GM18858 (cell line): Measurements from ENCODE around the gene ASCC3.
"Not testable (repeated sequence)": the region's sequence is repeated elsewhere in the genome, so short reads cannot be mapped to it uniquely, and the experiment has no call there.

Experiments used
- ATAC-seq: cut with Tn5 transposase; IDR thresholded peaks from one replicate; pipeline ENCODE4 v1.9.1; 2021; ENCODE audit not compliant: unreplicated experiment

Gene ASCC3

DNA sequence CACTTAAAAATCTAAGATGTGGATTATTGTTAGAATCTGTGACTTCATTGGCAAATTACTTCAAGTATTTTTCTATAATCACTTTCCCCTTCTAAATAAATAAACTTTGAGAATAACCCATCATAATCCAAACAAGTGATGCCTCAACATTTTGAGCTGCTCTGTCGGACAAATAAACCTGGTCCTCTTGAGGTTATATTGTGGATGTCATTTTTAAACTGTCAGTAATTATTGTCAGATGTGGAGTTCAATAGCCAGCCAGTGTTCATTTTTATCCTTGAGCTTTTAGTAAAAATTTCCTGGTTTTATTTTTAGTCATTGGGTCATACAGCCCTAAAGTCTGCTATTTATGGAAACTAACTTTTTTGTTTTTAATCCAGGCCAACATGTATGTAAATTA, 9.5 kb upstream of the ASCC3 start:
- not testable (repeated sequence) for ATAC-seq

DNA sequence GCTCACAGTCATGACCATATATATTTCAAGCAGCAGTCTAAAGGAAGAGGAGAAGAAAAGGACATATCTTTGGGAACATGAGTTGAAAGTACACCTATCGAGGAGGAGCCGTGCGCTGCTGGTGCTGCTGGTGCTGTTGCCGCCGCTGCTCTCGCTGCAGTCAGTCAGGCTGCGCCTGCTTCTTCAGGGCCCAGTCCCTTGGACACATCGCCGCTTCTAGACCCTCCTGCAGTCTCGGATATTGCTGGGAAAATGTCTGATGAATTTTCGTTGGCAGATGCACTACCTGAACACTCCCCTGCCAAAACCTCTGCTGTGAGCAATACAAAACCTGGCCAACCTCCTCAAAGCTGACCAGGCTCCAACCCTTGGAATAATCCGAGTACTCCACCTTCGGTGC, 8.2 kb upstream of the ASCC3 start:
- no peak for ATAC-seq

DNA sequence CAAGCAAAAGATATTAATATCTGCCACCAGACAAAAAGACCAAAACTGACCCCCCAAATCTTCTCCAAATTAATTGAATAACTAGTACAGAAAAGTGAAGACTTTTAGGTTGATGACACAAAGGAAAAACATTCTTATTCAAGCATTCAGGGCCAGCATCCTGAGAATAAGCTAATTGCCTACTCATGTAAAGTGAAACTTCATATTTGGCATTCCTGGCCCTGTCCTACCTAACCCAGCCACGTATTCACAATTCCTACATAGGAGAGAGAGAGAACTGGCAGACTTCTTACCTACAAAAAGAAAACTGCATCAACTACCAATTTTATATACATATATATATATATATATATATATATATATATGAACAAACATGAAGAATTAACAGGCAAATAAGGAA, 4.9 kb upstream of the ASCC3 start:
- no peak for ATAC-seq

DNA sequence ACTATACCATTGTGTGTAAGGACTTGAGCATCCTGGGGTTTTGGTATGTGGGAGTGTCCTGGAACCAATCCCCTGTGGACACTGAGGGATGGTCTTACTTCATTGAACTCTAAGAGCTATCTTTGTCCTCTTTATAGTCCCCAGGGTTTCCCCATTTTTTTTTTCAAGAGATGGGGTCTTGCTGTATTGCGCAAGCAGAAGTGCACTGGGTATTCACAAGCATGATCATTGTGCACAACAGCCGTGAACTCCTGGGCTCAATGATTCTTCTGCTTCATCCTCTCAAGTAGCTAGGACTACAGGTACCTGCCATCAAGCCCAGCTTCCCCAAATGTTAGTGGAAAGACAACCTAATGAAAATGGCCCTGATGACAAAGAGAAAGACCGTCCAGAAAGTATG, 2.2 kb upstream of the ASCC3 start:
- no peak for ATAC-seq

DNA sequence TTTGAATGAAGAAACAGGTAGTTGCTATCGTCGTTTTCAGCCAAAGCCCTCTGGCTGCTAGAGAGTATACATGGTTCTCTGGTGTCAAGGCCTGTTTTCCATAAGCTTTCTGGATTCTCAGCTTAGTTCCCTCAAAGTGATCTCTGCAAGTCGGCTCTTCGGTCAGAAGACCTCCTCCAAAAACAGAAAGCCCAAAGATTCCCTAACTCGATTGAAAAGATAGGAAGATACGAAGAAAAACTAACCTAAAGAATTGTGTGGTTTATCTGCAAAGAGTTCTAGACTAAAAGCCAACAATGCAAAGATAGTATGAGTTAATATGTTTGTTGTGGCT, 545 bp upstream of the ASCC3 start:
- ATAC-seq = no peak

DNA sequence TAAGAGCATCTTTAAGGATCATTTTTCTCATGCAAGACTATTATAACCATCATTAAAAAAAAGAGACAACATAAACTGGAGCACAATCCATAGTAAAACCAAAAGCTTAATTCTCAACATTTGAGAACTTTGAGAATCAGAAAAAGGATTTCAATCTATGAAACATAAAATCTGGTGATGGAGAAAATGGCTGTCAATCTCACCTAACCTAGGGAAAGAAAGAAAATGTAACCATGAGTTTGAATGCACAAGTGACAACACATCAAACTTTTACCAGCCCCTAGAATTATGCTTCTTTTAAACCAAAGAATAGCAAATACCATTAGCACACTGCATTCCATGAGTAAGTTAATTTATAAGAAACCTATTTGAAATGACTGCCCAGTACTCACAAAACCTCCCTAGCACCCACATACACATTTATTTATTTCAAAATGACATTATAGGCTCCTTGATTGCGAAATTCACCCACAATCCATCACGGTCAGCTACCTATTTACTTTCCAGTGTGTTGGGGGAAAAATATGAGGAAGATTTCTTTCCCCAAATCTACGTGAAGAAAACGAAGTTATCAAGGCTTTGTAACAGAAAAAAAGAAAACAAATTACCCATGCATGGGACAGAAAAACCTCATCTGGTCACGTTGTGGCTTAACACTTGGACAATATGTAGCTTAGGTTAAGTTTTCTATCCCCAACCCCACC, 828 bp downstream of the ASCC3 start:
- ATAC-seq = no peak

DNA sequence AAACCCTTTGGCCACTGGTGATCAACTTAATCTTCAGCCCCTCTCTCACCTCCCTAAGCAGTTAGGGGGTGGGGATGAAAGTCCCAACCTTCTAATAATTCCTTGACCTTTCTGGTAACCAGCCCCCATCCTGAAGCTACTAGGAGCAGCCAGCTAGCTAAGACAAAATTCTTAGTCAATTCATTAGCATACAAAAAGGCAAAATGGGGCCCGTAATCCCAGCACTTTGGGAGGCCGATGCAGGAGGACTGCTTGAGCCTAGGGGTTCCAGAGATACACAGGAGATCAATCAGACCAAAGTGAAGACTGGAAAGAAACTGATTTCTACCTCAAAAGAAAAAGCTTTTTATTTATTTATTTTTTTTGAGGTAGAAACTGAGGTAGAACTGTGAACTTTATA, 1.8 kb downstream of the ASCC3 start:
- no peak for ATAC-seq

DNA sequence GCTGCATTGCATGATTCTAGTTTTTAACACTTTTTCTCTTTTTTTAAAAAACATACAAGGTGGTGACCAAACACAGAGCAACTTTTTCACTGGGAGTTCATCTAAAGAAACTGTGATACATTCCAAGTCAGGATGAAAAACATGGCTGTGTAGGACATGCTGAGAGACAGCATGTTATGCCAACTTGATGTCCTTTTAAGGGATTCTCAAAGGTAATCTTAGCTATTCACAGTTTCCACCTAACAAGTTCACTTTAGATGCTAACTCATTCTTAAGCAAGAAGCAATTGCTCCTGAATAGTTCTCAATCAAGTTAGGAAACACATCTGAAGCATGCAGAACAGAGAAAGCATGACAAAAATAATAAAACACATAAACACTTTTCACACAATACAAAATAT, 3.3 kb downstream of the ASCC3 start:
- no peak for ATAC-seq

DNA sequence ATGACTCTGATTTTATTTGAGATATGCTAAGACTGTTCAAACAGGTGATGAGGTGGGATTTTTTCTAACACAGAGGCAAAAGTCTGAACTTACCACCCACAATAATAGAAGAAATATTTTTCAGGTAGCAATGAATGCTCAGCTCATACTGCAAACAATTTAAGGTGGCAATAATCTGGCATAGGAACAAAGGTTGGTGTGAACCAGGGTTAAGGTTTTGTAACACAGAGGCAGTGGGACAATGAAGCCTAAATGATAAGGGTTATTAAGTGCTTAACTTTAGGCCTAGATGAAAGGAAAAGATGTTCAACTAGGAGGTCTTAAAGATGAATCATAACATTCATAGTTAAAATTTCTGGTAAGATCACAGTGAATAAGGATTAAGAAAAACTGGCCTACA, 4.9 kb downstream of the ASCC3 start:
- no peak for ATAC-seq

DNA sequence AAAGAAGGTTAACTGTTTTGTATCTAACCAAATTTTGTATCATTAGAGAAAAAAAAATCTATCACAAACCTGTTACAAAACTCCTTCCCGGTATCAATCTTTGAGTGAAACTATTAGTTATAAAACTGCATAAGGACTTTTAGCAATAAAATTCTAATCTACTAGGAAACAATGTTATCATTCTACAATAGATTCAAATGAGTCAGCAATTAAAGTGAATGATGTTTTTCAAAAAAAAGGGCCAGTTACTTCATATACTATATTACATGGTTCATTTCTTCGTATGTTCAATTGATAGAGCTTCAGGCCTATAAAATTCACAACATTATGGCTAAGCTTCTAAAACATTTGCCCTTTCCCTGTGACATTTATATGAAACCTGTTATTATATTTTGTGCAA, 15.6 kb downstream of the ASCC3 start:
- no peak for ATAC-seq

DNA sequence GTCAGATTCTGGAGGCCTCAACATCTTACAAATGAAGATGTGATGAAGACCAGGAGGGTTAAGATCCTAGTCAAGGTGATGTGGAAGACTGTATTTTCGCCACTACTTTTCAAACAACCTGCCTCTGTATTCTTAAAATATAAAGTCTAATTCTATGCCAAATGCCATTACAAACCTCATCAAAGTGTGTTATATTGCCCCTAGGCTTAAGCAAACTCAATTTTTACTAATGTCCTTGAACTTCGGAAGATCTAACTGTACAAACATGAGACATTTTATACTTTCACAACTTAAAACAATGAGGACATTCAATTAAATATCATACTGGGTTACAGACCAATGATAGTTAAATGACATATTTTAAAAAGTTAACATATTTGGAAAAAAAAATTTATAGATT, 19.1 kb downstream of the ASCC3 start:
- no peak for ATAC-seq

DNA sequence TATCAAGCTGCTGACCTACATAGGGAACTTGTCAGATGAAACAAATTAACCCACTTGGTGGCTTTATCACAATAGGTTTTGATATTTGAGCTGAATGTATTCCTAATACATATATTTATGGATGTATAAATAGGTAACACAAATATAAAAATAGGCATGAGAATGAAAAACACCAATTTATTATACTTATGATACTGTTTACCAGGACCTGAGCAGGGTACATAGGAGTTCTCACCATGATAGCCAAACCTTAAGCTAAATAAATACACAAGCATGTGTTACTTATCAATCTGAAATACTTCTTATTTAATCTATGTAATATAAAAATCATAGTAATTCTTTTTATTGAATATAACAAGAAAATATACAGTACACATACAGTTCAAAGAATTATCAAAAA, 25.0 kb downstream of the ASCC3 start:
- no peak for ATAC-seq

DNA sequence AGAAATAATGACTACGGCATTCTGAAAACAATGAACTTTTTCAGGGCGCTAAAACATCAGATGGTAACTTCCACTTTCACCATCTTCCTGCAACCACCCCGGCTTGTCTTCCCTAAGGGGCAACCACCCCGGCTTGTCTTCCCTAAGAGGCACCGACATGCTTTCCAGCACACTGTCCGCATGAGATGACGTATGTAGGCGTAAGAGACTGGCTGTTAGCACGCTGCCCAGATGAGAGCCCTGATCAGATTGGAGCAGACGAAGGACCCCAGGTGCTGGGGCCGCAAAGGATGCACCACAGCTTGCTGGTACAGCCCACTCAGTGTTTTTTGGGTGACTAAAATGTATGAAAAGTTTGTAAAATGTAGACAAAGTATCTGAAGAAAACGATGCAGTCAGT, 29.3 kb downstream of the ASCC3 start:
- no peak for ATAC-seq

DNA sequence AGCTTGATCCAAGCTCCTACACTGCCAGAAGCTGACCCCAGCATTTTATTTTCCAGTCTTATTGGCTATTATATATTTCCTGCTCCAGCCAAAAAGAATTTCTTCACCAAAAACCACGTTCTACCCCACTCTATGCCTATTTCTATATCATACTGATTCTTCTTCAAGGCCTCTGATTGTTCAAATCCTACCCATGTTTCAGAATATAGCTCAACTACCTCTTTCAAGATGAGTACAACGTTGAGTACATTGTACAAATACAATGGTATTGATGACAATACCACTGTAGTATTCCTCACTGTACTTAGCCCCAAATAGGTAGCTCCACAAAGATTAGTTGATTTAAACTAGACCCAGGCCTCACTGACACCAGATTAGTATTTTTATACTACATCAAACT, 31.0 kb downstream of the ASCC3 start:
- ATAC-seq = no peak

DNA sequence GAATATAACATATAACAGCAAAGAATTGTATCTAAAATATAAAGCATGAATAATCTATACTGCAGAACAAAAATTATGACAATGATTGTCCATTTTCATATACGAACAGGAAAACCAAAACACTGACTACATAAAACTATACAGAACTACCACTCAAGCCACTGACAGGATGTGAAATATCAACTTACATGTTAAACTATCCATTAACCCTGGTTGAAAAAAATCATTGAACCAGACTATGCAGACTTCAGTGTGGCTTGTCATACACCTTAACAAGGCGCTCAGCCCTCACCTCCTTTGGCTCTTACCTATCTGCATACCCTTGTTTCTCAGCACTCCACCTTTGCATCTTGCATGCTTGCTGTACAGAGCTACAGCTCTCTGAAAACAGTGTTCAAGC, 34.9 kb downstream of the ASCC3 start:
- no peak for ATAC-seq

DNA sequence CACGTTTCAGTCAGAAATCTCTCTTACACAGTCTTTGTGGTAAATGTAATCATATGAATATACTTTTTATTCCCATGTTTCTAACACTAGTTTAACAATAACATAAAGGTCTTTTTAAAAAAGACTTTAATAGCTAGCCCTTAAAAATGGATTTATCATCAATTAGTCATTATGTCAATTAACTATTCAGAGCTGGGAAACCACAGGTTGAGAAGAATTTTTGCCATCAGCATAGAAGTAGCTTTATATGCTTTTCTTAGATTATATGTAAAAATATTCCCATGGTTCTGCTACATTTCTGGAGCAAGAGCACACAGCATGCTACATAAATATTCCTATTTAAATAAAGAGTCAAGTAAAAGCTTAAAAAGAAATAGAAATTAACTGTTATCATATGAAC, 35.5 kb downstream of the ASCC3 start:
- no peak for ATAC-seq

DNA sequence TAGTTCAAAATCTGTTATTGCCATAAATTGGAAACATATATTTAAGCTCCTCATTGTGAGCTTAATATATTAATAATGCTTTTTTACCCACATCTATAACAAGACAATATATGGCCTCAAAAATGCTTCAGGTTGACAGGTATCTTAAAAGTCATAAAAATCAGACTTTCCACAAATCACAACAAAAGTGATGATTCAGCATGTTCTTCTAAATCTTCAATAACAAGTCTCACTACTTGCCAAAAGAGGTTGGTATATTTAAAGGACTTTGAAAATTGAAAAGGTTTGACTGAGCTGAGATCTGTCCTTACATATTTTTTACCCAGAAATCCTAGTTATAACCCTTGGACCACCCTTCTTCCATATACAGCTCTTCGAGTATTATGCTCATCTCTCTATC, 41.7 kb downstream of the ASCC3 start:
- ATAC-seq = no peak

DNA sequence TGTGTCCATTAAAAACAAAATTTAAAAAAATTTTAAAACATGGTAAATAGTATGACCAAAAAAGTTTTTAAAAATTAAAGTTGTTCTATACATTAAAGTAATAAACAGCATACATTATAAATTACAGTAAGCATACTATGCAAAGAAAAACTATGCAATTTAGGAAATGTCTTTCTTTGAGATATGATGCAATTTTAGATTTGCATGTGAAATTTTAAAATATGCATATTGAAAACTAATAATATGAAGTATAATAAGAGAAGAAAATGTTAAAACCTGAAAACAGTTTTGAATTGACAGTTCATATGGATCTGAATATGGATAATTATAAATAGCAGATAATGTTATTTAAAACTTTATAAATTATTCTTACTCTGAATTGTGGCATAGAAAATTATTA, 43.1 kb downstream of the ASCC3 start:
- ATAC-seq = no peak

DNA sequence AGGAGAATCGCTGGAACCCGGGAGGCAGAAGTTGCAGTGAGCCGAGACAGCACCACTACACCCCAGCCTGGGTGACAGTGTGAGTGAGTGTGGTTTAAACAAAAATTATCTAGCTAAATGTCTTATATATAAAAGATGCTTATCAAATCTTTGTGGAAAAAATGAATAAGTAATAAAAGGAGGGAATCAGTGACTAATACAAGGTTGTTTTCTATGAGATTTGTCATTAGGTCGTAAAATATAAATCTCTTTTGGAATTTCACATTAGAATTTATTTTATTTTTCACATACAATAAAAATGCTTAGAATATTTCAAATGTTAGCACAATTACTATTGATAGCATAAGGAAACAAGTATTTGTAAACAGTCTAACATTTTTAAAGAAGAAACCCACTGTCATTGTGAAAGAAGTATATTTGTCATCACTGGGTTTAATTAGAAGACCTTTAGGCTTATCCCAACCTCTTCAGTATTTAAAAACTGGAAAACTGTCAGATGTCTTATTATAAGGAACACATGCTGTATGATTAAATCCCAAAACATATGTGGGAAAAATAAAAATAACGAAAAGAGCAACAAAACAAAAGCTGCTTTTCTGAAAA, 47.1 kb downstream of the ASCC3 start:
- no peak for ATAC-seq

DNA sequence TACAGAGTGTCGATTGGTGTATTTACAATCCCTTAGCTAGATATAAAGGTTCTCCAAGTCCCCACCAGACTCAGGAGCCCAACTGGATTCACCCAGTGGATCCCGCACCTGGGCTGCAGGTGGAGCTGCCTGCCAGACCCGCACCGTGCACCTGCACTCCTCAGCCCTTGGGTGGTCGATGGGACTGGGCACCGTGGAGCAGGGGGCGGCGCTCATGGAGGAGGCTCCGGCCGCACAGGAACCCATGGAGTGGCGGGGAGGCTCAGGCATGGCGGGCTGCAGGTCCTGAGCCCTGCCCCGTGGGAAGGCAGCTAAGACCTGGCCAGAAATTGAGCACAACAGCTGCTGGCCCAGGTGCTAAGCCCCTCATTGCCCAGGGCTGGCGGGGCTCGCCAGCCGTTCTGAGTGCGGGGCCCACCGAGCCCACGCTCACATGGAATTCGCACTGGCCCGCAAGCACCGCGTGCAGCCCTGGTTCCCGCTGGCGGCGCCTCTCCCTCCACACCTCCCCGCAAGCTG, 52.0 kb downstream of the ASCC3 start:
- not testable (repeated sequence) for ATAC-seq

DNA sequence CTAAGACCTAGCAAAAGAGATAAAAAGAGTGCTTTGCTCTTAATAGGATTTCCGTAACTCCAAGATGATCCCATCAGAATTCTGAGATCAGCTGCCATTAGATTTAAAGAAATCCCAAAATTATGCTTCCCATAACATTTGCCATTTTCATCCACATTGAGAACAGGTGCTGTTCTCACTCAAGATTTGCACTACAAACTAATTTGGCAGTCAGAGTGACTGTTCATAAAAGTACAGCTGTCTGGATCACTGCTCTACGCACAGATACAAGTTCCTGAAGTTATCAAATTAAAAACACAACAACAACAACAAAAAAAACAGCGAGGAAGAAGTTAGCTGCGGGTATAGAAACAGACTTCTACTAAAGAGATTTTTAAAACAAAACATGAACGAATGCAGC, 58.1 kb downstream of the ASCC3 start:
- no peak for ATAC-seq

DNA sequence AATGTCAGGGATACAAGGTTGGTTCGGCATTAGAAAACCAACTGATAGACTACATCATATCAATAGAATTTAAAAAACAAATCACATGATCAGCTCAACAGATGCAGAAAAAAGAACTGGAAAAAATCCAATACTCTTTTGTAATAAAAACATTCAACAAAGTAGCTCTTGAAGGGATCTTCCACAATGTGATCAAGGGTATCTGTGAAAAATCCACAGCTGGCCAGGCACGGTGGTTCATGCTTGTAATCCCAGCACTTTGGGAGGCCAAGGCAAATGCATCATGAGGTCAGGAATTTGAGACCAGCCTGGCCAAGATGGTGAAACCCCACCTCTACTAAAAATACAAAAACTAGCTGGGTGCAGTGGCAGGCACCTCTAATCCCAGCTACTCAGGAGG, 63.1 kb downstream of the ASCC3 start:
- no peak for ATAC-seq

DNA sequence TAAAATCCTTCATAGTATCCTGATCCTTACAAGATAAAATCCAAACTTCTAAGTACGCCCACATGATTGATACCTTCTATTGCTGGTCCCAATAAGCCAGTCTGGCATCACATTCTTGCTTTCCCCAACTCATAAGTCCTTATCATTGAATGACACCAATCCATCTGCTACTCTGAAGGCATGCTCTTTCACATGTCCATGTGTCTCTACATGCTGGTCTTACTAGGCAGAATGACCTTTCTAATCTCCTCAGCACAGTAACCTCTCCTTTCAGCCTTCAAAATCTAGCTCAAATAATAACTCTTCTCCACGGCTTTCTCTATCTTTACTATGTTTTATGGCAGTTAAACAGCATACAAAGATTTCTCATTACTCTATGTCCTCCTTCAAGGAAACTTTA, 71.1 kb downstream of the ASCC3 start:
- no peak for ATAC-seq
